Esophagus muscularis mucosa (tissue), 4 donors: ENCODE results near the gene ASGR1.

Experiments used
- EP300 ChIP-seq: sonication (generic); formaldehyde crosslinking; IDR thresholded peaks from one replicate; pipeline ENCODE4 v1.6.1; 2017; ENCODE audit warnings: antibody characterized with exemption
- POLR2A ChIP-seq: fragments of 450-650 bp; IDR thresholded peaks from one replicate; pipeline ENCODE4 v1.6.1; 2017; ENCODE audit warnings: antibody characterized with exemption, moderate library complexity, mild to moderate bottlenecking, low read depth
- POLR2AphosphoS5 ChIP-seq, 2 donors: sonication (generic); formaldehyde crosslinking; IDR thresholded peaks; one replicate each; pipeline ENCODE4 v1.6.1; 2017; ENCODE audit warnings: antibody characterized with exemption in 2 of 2
- TF ChIP-seq, protein P1 (sequence below), 3 experiments: fragments of 200-600 bp in 2 of 3; fragments of 450-650 bp in 1 of 3; sonication (generic) in 2 of 3; IDR thresholded peaks; one replicate each; pipeline ENCODE4 v1.5.1; 2017 to 2019; ENCODE audit warnings: antibody characterized with exemption in 3 of 3, mild to moderate bottlenecking in 2 of 3, moderate library complexity in 1 of 3

DNA sequence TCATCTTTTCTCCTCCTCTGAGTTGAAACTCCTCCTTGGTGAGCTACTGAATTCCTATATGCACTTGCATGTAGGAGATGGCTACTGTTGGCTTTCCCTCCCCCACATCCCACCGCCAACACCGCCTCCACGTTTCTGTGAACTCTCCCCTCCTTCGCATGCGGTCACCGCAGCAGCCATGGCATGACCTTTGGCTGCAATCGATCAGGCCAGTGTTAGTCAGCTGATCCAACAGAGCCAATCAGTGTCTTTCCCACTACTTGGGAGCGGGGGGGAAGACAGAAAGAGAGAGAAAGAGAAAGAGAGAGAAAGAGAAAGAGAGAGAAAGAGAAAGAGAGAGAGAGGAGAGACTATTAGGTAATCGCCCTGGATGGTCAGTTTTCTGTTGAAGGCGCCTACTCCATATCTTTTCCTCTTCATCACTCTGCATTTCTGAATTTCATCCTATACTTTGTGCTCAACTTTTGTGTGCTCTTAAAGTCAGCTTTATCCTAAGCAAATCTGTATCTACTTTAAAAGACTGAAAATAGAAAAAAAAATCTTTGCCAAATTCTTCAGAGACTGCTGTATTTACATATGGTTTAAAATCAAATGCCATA lies 22.7 kb downstream of the ASGR1 start:
- TF ChIP-seq, protein P1, sequence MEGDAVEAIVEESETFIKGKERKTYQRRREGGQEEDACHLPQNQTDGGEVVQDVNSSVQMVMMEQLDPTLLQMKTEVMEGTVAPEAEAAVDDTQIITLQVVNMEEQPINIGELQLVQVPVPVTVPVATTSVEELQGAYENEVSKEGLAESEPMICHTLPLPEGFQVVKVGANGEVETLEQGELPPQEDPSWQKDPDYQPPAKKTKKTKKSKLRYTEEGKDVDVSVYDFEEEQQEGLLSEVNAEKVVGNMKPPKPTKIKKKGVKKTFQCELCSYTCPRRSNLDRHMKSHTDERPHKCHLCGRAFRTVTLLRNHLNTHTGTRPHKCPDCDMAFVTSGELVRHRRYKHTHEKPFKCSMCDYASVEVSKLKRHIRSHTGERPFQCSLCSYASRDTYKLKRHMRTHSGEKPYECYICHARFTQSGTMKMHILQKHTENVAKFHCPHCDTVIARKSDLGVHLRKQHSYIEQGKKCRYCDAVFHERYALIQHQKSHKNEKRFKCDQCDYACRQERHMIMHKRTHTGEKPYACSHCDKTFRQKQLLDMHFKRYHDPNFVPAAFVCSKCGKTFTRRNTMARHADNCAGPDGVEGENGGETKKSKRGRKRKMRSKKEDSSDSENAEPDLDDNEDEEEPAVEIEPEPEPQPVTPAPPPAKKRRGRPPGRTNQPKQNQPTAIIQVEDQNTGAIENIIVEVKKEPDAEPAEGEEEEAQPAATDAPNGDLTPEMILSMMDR (IDR thresholded peaks at IDR 0.05): no peak
- TF ChIP-seq POLR2A (no peak), POLR2AphosphoS5 (IDR thresholded peaks at IDR 0.05) (no peak), EP300 (no peak)
